NT2/D1 (cell line): Measurements from ENCODE around the gene AGBL4.

ENCODE experiments used
- SUZ12 ChIP-seq: IDR thresholded peaks from 2 replicates; pipeline ENCODE4 v1.6.1; 2011; ENCODE audit not compliant: insufficient read length, insufficient read depth; ENCODE audit errors: extremely low read depth
- YY1 ChIP-seq: IDR thresholded peaks from 2 replicates; pipeline ENCODE4 v1.6.1; 2011; ENCODE audit not compliant: insufficient read length, insufficient read depth
- ZNF274 ChIP-seq: IDR thresholded peaks from 2 replicates; pipeline ENCODE4 v1.6.1; 2011; ENCODE audit warnings: mild to moderate bottlenecking, low read depth, low read length

DNA sequence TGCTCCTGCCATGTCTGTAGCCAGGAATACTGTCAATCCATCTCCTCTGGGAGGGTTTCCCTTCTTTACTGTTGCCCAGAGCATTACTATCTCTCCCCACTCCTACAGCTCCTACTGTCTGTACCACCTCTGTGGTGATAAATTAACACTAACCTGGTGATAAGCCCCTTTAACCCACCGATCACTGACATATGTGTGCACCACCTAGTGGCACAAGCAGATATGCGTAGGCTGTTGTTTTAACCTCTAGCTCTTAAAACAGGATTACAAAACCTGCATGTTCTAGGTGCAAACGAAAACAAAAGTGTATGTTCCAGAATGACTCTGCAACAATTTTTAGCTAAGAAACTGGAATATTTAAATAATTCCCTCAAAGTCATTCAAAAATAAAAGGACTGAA is 1153.2 kb downstream of the AGBL4 start:
- TF ChIP-seq YY1 (no peak), ZNF274 (no peak), SUZ12 (no peak)
